Osteocyte (in vitro differentiated cells): ENCODE results near the gene JAKMIP1. TPM values are rescaled to one million over a fixed set of nuclear protein-coding genes. Genes with fewer than 3 reads are reported as not detected.
"Not testable (repeated sequence)": the region's sequence is repeated elsewhere in the genome, so short reads cannot be mapped to it uniquely, and the experiment has no call there.

ENCODE experiments used
- DNase-seq: peaks from one replicate; pipeline ENCODE4 v3.0.0; 2021; ENCODE audit warnings: mixed read lengths; ENCODE audit not compliant: unreplicated experiment; ENCODE audit errors: extremely low spot score
- H3K27ac Mint-ChIP-seq: one replicate; pipeline ENCODE4 v1.8.0; 2021; ENCODE audit warnings: mild to moderate bottlenecking, mixed read lengths; ENCODE audit not compliant: unreplicated experiment
- H3K27me3 Mint-ChIP-seq: one replicate; pipeline ENCODE4 v1.8.0; 2021; ENCODE audit warnings: mixed read lengths; ENCODE audit not compliant: unreplicated experiment
- H3K36me3 Mint-ChIP-seq: one replicate; pipeline ENCODE4 v1.8.0; 2021; ENCODE audit warnings: mixed read lengths; ENCODE audit not compliant: unreplicated experiment
- H3K4me1 Mint-ChIP-seq: one replicate; pipeline ENCODE4 v1.8.0; 2021; ENCODE audit warnings: mixed read lengths; ENCODE audit not compliant: unreplicated experiment
- H3K4me3 Mint-ChIP-seq: one replicate; pipeline ENCODE4 v1.8.0; 2021; ENCODE audit warnings: mild to moderate bottlenecking, moderate library complexity, mixed read lengths; ENCODE audit not compliant: unreplicated experiment
- H3K9me3 Mint-ChIP-seq: one replicate; pipeline ENCODE4 v1.8.0; 2021; ENCODE audit warnings: mixed read lengths; ENCODE audit not compliant: unreplicated experiment
- total RNA-seq: library from RNA; stranded (reverse); gene quantifications from 2 replicates; pipeline ENCODE4 v1.2.1, GENCODE V29; 2021
- TF ChIP-seq, protein P1 (sequence below): fragments of 200-600 bp; sonication (generic); IDR thresholded peaks from 2 replicates; pipeline ENCODE4 v1.5.0; 2021; ENCODE audit warnings: antibody characterized with exemption, mild to moderate bottlenecking, moderate library complexity

Gene JAKMIP1
- total RNA-seq, 1 donor from 2014 or later: not detected

GRCh38 chr4:6142511-6142910, 57.8 kb downstream of the JAKMIP1 start:
- H3K27ac Mint-ChIP-seq: no peak overlapping the region
- H3K4me3 Mint-ChIP-seq: no peak overlapping the region
- no peaks in the 10 kb centered on the region for H3K27me3 Mint-ChIP-seq
- no peaks in the 10 kb centered on the region for H3K4me1 Mint-ChIP-seq
- DNase-seq: no peak
- peaks cover 12% of the 10 kb centered on the region for H3K9me3 Mint-ChIP-seq
- H3K36me3 Mint-ChIP-seq: no peaks in the 10 kb centered on the region
- TF ChIP-seq, protein P1, sequence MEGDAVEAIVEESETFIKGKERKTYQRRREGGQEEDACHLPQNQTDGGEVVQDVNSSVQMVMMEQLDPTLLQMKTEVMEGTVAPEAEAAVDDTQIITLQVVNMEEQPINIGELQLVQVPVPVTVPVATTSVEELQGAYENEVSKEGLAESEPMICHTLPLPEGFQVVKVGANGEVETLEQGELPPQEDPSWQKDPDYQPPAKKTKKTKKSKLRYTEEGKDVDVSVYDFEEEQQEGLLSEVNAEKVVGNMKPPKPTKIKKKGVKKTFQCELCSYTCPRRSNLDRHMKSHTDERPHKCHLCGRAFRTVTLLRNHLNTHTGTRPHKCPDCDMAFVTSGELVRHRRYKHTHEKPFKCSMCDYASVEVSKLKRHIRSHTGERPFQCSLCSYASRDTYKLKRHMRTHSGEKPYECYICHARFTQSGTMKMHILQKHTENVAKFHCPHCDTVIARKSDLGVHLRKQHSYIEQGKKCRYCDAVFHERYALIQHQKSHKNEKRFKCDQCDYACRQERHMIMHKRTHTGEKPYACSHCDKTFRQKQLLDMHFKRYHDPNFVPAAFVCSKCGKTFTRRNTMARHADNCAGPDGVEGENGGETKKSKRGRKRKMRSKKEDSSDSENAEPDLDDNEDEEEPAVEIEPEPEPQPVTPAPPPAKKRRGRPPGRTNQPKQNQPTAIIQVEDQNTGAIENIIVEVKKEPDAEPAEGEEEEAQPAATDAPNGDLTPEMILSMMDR: no peak

GRCh38 chr4:6141554-6141953, 58.8 kb downstream of the JAKMIP1 start:
- Mint-ChIP-seq H3K4me3 (no peak overlapping the region), H3K36me3 (no peaks in the 10 kb centered on the region), H3K27me3 (no peaks in the 10 kb centered on the region), H3K27ac (no peak overlapping the region), H3K9me3 (peaks cover 12% of the 10 kb centered on the region), H3K4me1 (no peaks in the 10 kb centered on the region)
- TF ChIP-seq, protein P1: no peak
- DNase-seq: no peak

GRCh38 chr4:6141021-6141420, 59.3 kb downstream of the JAKMIP1 start:
- not testable (repeated sequence) for H3K36me3 Mint-ChIP-seq, DNase-seq, H3K27ac Mint-ChIP-seq

GRCh38 chr4:6137747-6138135, 62.6 kb downstream of the JAKMIP1 start:
- H3K36me3 Mint-ChIP-seq: no peaks in the 10 kb centered on the region
- H3K27ac Mint-ChIP-seq: no peak overlapping the region
- TF ChIP-seq, protein P1: no peak

More at GRCh38 chr4:6141021-6141420, 59.3 kb downstream of the JAKMIP1 start:
- not testable (repeated sequence) for H3K4me3 Mint-ChIP-seq, H3K27me3 Mint-ChIP-seq, H3K4me1 Mint-ChIP-seq
- peaks cover 12% of the 10 kb centered on the region for H3K9me3 Mint-ChIP-seq

GRCh38 chr4:6137027-6137746, 63.2 kb downstream of the JAKMIP1 start:
- TF ChIP-seq, protein P1: no peak
- H3K4me1 Mint-ChIP-seq: no peaks in the 10 kb centered on the region
- no peak overlapping the region for H3K27ac Mint-ChIP-seq
- no peak for DNase-seq
- H3K27me3 Mint-ChIP-seq: no peaks in the 10 kb centered on the region
- H3K9me3 Mint-ChIP-seq: no peaks in the 10 kb centered on the region
- no peak overlapping the region for H3K4me3 Mint-ChIP-seq
- H3K36me3 Mint-ChIP-seq: no peaks in the 10 kb centered on the region

More at GRCh38 chr4:6137747-6138135, 62.6 kb downstream of the JAKMIP1 start:
- no peak for DNase-seq
- no peaks in the 10 kb centered on the region for H3K27me3 Mint-ChIP-seq
- no peaks in the 10 kb centered on the region for H3K4me1 Mint-ChIP-seq
- no peak overlapping the region for H3K4me3 Mint-ChIP-seq
- no peaks in the 10 kb centered on the region for H3K9me3 Mint-ChIP-seq
